ENCODE measurements around the gene ELFN1.

GRCh38 chr7:1689311-1689710, 19.2 kb downstream of the ELFN1 start:
- TF ChIP-seq POLR2A (IDR thresholded peaks at IDR 0.05), result no peak
- no peak for TF ChIP-seq CTCF (IDR thresholded peaks at IDR 0.05)
